Neural cell (in vitro differentiated cells): Measurements from ENCODE around the gene GSK3A. TPM values are rescaled to one million over a fixed set of nuclear protein-coding genes. Genes with fewer than 3 reads are reported as not detected.

Source experiments
- H2AFZ ChIP-seq: fragments of 200-600, 300-800 bp; sonication (generic), shearing (Covaris generic); 2 replicates; pipeline ENCODE4 v1.6.0; 2014; ENCODE audit warnings: low read depth, mild to moderate bottlenecking, antibody characterized with exemption, low read length, moderate library complexity
- H3F3A ChIP-seq: fragments of 200-600 bp; shearing (Covaris generic); 2 replicates; pipeline ENCODE4 v1.6.1; 2016; ENCODE audit warnings: mild to moderate bottlenecking, moderate library complexity, mixed read lengths, antibody characterized with exemption, low read length; ENCODE audit not compliant: insufficient read depth, poor library complexity, severe bottlenecking
- H3K27ac ChIP-seq: fragments of 200-600, 300-800 bp; sonication (generic), shearing (Covaris generic); 2 replicates; pipeline ENCODE4 v1.5.1; 2014; ENCODE audit warnings: mild to moderate bottlenecking, low read length, moderate library complexity
- H3K27me3 ChIP-seq: fragments of 300-800, 200-600 bp; sonication (generic), shearing (Covaris generic); 2 replicates; pipeline ENCODE4 v1.6.0; 2014; ENCODE audit warnings: mild to moderate bottlenecking, low read depth, low read length, moderate library complexity; ENCODE audit not compliant: insufficient read depth
- H3K36me3 ChIP-seq: fragments of 300-800, 200-600 bp; sonication (generic), shearing (Covaris generic); 2 replicates; pipeline ENCODE4 v1.5.1; 2014; ENCODE audit warnings: mild to moderate bottlenecking, antibody characterized with exemption, low read length, moderate library complexity; ENCODE audit not compliant: insufficient read depth
- H3K4me2 ChIP-seq: fragments of 300-800, 200-600 bp; sonication (generic), shearing (Covaris generic); 2 replicates; pipeline ENCODE4 v1.6.0; 2014; ENCODE audit warnings: mild to moderate bottlenecking, low read length
- H3K4me3 ChIP-seq: fragments of 300-800, 200-600 bp; sonication (generic), shearing (Covaris generic); 2 replicates; pipeline ENCODE4 v1.5.1; 2014; ENCODE audit warnings: mild to moderate bottlenecking, low read length, moderate library complexity
- H3K79me2 ChIP-seq: fragments of 200-600 bp; shearing (Covaris generic); replicated peaks from 2 replicates; pipeline ENCODE4 v1.6.0; 2014; ENCODE audit warnings: mild to moderate bottlenecking, low read length, moderate library complexity; ENCODE audit not compliant: insufficient read depth
- H3K9ac ChIP-seq: fragments of 300-800, 200-600 bp; sonication (generic), shearing (Covaris generic); 2 replicates; pipeline ENCODE4 v1.6.1; 2016; ENCODE audit warnings: mild to moderate bottlenecking, low read length, mixed read lengths
- H3K9me2 ChIP-seq: fragments of 200-600 bp; shearing (Covaris generic); 2 replicates; pipeline ENCODE4 v1.6.1; 2016; ENCODE audit warnings: mild to moderate bottlenecking, low read length, mixed read lengths; ENCODE audit not compliant: insufficient read depth
- H3K9me3 ChIP-seq: fragments of 200-600, 300-800 bp; sonication (generic), shearing (Covaris generic); 2 replicates; pipeline ENCODE4 v1.6.1; 2016; ENCODE audit warnings: mild to moderate bottlenecking, mixed run types, low read length, moderate library complexity, mixed read lengths
- H4K20me1 ChIP-seq: fragments of 200-600 bp; shearing (Covaris generic); 2 replicates; pipeline ENCODE4 v1.6.1; 2016; ENCODE audit warnings: mild to moderate bottlenecking, mixed run types; ENCODE audit not compliant: insufficient read depth
- EP300 ChIP-seq: fragments of 450-650 bp; conservative IDR thresholded peaks from 2 replicates; pipeline ENCODE4 v1.6.1; 2014; ENCODE audit warnings: antibody characterized with exemption, mild to moderate bottlenecking, moderate library complexity; ENCODE audit not compliant: poor library complexity, severe bottlenecking
- EZH2 ChIP-seq: fragments of 200-600, 300-800 bp; shearing (Covaris generic), sonication (generic); IDR thresholded peaks from 2 replicates; pipeline ENCODE4 v1.6.1; 2014; ENCODE audit warnings: antibody characterized with exemption, low read length, borderline replicate concordance, mild to moderate bottlenecking; ENCODE audit not compliant: insufficient read depth, poor library complexity, severe bottlenecking
- MXI1 ChIP-seq: fragments of 450-650 bp; conservative IDR thresholded peaks from 2 replicates; pipeline ENCODE4 v1.6.1; 2014; ENCODE audit warnings: antibody characterized with exemption, mild to moderate bottlenecking; ENCODE audit not compliant: poor library complexity, severe bottlenecking
- POLR2AphosphoS5 ChIP-seq: IDR thresholded peaks from 2 replicates; pipeline ENCODE4 v1.6.1; 2012
- RAD21 ChIP-seq: fragments of 450-650 bp; conservative IDR thresholded peaks from 2 replicates; pipeline ENCODE4 v1.6.1; 2014; ENCODE audit warnings: antibody characterized with exemption, mild to moderate bottlenecking, moderate library complexity
- SMC3 ChIP-seq: fragments of 450-650 bp; conservative IDR thresholded peaks from 2 replicates; pipeline ENCODE4 v1.6.1; 2014; ENCODE audit warnings: antibody characterized with exemption, mild to moderate bottlenecking, moderate library complexity; ENCODE audit not compliant: poor library complexity
- TAF1 ChIP-seq: IDR thresholded peaks from 2 replicates; pipeline ENCODE4 v1.6.1; 2012; ENCODE audit warnings: low read depth
- polyA plus RNA-seq: library from polyadenylated mRNA; depleted of rRNA; stranded (reverse); fragments of >200 nt; gene quantifications from 2 replicates; pipeline ENCODE4 v1.2.3, GENCODE V29; 2014
- TF ChIP-seq, protein P1 (sequence below): IDR thresholded peaks from 2 replicates; pipeline ENCODE4 v1.6.1; 2012; ENCODE audit warnings: borderline replicate concordance
- TF ChIP-seq, protein P2 (sequence below): fragments of 450-650 bp; IDR thresholded peaks from 2 replicates; pipeline ENCODE4 v1.5.1; 2014; ENCODE audit warnings: antibody characterized with exemption, mild to moderate bottlenecking, moderate library complexity; ENCODE audit not compliant: poor library complexity, severe bottlenecking

Gene GSK3A
- polyA plus RNA-seq, 1 donor from 2014 or later, result 25.2 TPM

DNA sequence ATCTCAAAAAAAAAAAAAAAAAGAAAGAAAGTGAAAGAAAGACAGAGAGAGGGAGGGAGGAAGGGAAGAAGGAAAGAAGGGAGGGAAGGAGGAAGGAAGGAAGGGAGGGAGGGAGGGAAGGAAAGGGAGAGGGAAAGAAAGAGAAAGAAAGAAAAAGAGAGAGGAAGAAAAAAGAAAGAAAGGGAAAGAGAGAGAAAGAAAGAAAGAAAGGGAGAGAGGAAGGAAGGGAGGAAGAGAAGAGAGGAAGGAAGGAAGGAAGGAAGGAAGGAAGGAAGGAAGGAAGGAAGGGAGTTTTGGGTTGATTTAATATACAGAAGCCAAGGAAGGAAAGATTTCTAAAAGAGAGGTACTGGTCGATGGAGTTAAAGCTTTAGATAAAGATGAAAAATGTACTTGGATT lies 53.7 kb downstream of the GSK3A start:
- no peaks in the 10 kb centered on the region for H3F3A ChIP-seq
- no peaks in the 10 kb centered on the region for H4K20me1 ChIP-seq
- H3K9me3 ChIP-seq, result no peaks in the 10 kb centered on the region
- H3K9ac ChIP-seq, result no peak overlapping the region
- no peaks in the 10 kb centered on the region for H3K79me2 ChIP-seq
- no peak overlapping the region for H2AFZ ChIP-seq
- H3K4me2 ChIP-seq, result no peak overlapping the region
- H3K36me3 ChIP-seq, result no peaks in the 10 kb centered on the region
- TF ChIP-seq RAD21, result no peak
- no peak for TF ChIP-seq SMC3
- no peak for TF ChIP-seq MXI1
- TF ChIP-seq EP300, result no peak
- TF ChIP-seq, protein P1, sequence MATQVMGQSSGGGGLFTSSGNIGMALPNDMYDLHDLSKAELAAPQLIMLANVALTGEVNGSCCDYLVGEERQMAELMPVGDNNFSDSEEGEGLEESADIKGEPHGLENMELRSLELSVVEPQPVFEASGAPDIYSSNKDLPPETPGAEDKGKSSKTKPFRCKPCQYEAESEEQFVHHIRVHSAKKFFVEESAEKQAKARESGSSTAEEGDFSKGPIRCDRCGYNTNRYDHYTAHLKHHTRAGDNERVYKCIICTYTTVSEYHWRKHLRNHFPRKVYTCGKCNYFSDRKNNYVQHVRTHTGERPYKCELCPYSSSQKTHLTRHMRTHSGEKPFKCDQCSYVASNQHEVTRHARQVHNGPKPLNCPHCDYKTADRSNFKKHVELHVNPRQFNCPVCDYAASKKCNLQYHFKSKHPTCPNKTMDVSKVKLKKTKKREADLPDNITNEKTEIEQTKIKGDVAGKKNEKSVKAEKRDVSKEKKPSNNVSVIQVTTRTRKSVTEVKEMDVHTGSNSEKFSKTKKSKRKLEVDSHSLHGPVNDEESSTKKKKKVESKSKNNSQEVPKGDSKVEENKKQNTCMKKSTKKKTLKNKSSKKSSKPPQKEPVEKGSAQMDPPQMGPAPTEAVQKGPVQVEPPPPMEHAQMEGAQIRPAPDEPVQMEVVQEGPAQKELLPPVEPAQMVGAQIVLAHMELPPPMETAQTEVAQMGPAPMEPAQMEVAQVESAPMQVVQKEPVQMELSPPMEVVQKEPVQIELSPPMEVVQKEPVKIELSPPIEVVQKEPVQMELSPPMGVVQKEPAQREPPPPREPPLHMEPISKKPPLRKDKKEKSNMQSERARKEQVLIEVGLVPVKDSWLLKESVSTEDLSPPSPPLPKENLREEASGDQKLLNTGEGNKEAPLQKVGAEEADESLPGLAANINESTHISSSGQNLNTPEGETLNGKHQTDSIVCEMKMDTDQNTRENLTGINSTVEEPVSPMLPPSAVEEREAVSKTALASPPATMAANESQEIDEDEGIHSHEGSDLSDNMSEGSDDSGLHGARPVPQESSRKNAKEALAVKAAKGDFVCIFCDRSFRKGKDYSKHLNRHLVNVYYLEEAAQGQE, result no peak
- no peak for TF ChIP-seq POLR2AphosphoS5
- TF ChIP-seq EZH2, result no peak
- TF ChIP-seq TAF1, result no peak
- TF ChIP-seq, protein P2, sequence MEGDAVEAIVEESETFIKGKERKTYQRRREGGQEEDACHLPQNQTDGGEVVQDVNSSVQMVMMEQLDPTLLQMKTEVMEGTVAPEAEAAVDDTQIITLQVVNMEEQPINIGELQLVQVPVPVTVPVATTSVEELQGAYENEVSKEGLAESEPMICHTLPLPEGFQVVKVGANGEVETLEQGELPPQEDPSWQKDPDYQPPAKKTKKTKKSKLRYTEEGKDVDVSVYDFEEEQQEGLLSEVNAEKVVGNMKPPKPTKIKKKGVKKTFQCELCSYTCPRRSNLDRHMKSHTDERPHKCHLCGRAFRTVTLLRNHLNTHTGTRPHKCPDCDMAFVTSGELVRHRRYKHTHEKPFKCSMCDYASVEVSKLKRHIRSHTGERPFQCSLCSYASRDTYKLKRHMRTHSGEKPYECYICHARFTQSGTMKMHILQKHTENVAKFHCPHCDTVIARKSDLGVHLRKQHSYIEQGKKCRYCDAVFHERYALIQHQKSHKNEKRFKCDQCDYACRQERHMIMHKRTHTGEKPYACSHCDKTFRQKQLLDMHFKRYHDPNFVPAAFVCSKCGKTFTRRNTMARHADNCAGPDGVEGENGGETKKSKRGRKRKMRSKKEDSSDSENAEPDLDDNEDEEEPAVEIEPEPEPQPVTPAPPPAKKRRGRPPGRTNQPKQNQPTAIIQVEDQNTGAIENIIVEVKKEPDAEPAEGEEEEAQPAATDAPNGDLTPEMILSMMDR, result no peak
- H3K27me3 ChIP-seq, result no peaks in the 10 kb centered on the region
- no peak overlapping the region for H3K4me3 ChIP-seq
- no peaks in the 10 kb centered on the region for H3K9me2 ChIP-seq
- no peak overlapping the region for H3K27ac ChIP-seq

DNA sequence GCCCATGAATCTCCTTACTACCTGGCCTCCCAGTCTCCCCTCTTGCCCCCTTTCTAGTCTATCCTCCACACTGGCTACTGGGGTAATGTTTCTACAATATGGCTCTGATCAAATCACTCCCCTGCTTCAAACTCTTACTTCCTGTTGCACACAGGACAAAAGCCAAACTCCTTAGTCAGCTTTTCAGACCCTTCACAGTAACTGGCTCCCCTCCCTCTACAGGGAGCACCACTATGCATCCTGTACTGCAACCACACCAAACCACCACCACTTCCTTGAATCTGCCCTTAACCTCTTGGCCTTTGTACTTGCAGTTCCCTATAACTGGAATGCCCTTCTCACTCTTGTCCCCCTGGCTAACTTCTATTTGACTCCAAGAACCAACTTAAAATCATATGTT lies 57.1 kb downstream of the GSK3A start:
- no peaks in the 10 kb centered on the region for H3K9me3 ChIP-seq
- no peak overlapping the region for H3K4me2 ChIP-seq
- H3K27ac ChIP-seq, result no peak overlapping the region
- no peak for TF ChIP-seq POLR2AphosphoS5
- TF ChIP-seq EP300, result no peak
- TF ChIP-seq, protein P1, result no peak
- TF ChIP-seq TAF1, result no peak
- no peak for TF ChIP-seq EZH2
- no peak for TF ChIP-seq SMC3
- TF ChIP-seq MXI1, result no peak
- TF ChIP-seq RAD21, result no peak
- TF ChIP-seq, protein P2, result no peak
- no peak overlapping the region for H2AFZ ChIP-seq
- no peaks in the 10 kb centered on the region for H3K9me2 ChIP-seq
- H3K36me3 ChIP-seq, result no peaks in the 10 kb centered on the region
- H3K9ac ChIP-seq, result no peak overlapping the region
- no peaks in the 10 kb centered on the region for H3F3A ChIP-seq
- no peaks in the 10 kb centered on the region for H3K79me2 ChIP-seq
- H4K20me1 ChIP-seq, result no peaks in the 10 kb centered on the region
- H3K27me3 ChIP-seq, result no peaks in the 10 kb centered on the region
- H3K4me3 ChIP-seq, result no peak overlapping the region
